Esophagus squamous epithelium (tissue), 4 donors: Measurements from ENCODE around the gene MED17.

ENCODE experiments used
- CTCF ChIP-seq, 6 experiments: fragments of 450-650 bp in 4 of 6; fragments of 200-600 bp in 2 of 6; sonication (generic) in 2 of 6; IDR thresholded peaks; one replicate each; pipeline ENCODE4 v1.5.1; 2016 to 2019; ENCODE audit warnings: antibody characterized with exemption in 6 of 6, mild to moderate bottlenecking in 4 of 6, moderate library complexity in 4 of 6
- POLR2A ChIP-seq, 4 donors: fragments of 450-650 bp; IDR thresholded peaks; one replicate each; pipeline ENCODE4 v1.6.1; 2017; ENCODE audit warnings: antibody characterized with exemption in 4 of 4, mild to moderate bottlenecking in 4 of 4, moderate library complexity in 3 of 4

- TF ChIP-seq POLR2A (IDR thresholded peaks at IDR 0.05), result no peak
- no peak for TF ChIP-seq CTCF (IDR thresholded peaks at IDR 0.05)
Observed at GRCh38 chr11:93743291-93743690, 40.8 kb upstream of the MED17 start.
